ENCODE data around the gene TIAM2. TPM values are rescaled to one million over a fixed set of nuclear protein-coding genes. Genes with fewer than 3 reads are reported as not detected.

Gene TIAM2
- total RNA-seq, 1 donor from 2014 or later: 191 TPM

DNA sequence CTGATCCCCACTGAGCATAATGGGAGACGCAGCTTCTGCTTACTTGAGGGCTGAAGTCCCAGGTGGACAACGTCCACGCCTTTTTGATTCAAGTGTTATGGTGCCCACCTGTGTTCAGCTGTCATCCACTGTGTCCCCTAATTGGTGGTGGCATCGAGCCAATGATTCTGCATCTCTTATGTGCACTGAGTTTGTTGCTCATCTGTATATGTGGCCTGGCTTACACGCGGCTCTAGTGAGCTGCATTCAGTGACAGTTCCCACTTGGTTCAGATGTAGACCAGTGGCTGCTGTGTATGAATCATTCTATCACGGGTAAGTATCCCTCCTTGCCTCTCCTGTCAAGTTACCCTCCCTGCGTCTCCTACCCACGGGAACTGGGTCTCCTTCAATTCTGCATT lies 137.5 kb downstream of the TIAM2 start:
- DNase-seq: no peak

DNA sequence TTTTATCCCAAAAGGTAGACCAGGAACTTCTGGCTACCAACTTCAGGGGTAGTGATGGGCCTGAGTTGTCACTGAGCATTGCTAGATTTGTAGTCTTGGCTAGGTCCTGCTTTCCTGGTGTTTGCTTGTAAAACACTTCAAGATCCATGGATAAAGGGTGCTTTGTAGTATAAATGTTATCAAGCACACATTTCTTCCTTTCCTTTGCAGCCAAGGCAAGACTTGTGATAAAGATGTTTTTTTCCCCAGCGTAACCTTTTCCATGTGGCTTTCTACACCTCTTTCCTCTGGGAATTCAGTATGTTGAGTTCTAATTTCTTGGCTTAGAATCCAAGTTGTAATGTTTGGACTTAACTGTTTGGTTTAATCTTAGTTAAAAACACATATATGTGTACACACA lies 145.9 kb downstream of the TIAM2 start:
- DNase-seq: no peak

DNA sequence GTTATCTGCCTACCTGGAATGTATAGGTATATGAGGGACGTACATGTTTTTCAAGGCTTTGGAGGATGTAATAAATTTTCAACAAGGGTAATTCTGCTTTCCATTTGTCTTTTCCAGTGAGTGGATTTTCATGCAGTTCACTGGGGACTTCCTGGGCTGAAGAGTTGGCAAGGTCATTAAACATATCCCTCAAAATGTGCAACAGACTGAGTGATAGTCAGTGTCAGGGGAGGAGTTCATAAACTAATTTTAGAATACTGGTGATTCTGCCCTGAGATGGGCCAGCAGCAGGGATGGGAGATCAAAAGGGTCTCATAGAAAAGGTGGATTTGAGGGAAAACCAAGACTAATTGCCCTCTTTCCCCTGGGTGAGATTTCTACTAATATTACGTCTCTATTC lies 146.4 kb downstream of the TIAM2 start:
- DNase-seq: no peak

DNA sequence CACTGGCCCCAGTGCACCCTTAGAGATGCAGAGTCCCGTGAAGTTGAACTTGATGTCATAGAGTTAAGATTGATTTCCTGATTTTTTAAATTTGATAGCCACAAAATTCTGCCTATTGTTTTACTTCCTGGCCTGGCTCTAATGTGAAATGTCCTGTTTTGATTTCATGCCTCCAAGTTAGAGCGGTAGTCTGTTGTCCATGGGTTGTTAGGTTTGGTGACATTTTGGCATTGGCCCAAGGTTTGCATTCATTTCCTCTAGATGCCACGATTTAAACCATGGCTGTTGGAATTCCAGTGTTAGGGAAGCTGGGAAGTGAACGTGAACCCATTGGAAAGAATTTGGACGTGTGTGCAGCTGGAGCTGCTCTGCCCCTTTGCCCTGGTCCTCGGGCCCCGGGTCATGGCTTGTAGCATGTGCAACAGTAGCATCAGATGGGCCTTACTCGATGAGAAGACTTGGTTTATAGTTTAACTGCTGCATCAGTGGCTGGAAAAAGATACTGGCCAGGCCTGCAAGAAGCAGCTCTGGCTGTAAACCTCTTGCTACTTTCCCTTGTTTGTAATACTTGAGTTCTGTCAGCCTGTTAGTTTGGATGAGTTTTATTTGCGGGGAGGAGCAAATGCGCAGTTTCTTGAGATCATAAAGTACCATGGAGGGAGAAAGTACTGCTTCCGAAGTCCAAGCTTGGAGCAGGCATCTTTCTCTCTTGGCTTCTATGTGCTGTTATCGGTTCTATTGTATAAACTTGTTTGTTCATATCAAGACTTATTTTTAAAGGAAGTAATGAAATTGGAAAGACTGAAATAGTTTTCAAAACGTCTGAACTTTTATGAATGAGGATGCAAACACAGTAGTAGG lies 147.3 kb downstream of the TIAM2 start:
- no peak for DNase-seq

DNA sequence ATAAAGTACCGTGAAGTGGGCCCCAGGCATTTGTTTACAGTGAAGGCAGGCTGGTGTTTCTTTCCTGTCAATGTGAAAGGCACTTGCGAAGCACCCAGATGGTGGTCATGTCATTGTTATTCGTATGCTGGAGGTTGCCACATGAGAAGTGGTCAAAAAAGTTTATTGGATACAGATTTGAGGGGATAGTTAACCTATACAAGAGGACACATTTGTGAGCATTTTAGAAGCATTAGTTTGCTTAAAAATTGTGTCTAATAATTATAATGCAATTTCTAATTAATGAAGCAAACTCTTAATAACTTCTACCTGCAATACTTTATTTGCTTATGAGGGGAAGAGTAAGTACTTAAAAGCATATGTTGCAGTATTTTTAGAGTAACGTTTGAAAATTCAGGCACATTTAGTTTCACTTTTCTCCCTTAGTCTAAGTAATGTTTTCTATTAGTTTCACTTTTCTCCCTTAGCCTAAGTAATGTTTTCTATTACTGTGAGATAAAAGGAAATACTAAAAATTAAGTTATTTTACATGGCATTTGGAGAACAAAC lies 148.0 kb downstream of the TIAM2 start:
- no peak for DNase-seq

DNA sequence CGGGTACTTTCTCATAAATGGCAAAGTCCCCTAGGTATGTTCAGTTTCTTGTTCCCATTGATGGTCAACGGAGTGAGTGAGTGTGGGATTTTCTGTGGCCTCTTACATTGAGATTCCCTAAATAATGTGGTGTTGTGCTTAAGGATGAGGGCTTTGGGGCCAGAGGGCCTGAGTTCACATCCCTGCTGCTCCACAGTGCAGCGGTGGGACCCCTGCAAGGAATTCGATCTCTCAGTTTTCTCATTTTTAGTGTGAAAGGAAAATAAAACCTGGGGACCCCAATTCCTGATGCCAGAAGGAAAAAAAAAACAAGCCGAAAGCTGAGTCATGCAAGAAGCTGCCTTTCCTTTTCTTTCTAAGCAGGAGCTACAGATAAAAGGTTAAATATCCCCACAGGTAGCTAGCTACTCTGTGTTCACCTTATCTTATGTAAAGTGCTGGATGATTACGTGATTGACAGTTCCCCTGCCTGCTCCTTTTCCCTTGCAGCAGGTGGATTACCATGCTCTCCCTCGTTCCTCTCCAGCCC lies 148.5 kb downstream of the TIAM2 start:
- DNase-seq: no peak

DNA sequence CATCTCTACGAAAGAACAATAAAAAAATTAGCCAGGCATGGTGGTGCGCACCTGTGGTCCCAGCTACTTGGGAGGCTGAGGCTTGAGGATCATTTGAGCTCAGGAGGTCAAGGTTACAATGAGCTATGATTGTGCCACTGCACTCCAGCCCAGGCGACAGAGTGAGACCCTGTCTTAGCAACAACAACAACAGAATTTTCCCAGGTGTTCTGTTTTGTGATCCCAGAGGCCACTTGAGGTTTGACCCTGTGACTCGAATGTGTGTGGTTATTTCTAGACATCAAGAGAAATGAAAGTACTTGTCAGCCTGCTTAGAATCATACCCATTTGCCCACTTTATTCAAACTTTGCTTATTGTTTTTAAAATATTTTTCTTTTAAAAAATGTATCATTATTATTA lies 151.1 kb downstream of the TIAM2 start:
- DNase-seq: no peak

DNA sequence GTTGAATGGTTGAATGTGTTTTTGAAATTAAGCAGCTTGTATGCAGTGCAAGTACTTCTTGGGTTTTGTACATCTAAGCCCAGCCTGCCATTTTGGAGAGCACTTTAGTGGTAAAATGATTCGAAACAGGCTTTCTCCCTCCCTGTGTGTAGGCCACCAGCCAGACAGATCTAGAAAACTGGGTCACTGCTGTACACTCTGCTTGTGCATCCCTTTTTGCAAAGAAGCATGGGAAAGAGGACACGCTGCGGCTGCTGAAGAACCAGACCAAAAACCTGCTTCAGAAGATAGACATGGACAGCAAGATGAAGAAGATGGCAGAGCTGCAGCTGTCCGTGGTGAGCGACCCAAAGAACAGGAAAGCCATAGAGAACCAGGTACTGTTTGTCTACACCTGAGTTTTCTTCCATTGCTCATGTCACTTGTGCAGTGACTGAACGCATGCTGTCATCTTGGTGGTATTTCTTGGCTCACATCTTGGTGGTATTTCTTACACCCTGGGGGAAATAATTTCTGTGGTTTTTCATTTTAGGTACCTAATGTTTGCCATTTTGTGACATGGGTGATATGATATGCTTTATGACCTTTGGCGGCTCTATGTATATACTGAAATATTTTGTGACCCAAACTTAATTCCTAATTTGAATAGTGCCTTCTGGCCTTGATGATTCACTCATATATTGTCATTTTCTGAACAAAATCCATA lies 153.0 kb downstream of the TIAM2 start:
- DNase-seq: peak; percentile 26

DNA sequence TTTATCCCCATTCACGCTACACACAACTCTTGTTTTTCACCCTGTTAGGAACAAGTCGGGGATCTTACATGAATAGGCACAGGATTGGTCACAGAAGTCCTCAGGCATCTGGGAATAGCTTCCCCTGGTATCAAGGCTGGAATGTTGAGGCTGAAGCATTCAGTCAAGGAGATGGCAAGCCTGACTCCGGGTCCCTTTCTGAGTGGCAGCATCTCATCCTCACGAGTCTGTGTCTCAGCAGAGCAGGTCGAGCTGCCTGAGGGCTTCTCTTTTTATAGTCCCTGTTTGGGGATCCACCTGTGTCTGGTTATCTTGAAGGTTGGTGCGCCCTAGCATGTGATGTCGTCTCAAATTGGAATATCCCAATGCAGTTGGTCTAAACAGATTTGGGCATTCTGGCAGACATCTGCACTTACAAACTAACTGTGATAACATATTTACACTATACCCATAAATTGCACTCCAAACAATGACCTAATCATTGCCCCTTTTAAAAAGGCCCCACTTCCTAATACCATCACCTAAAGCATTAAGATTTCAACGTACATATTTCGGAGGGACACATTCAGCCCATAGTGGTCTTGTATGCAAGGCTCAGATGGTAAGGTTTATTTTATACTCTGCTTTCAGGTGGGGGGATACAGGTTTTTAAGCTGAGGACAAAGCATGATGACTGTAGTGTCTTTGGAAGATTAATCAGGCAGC lies 156.0 kb downstream of the TIAM2 start:
- DNase-seq: no peak

DNA sequence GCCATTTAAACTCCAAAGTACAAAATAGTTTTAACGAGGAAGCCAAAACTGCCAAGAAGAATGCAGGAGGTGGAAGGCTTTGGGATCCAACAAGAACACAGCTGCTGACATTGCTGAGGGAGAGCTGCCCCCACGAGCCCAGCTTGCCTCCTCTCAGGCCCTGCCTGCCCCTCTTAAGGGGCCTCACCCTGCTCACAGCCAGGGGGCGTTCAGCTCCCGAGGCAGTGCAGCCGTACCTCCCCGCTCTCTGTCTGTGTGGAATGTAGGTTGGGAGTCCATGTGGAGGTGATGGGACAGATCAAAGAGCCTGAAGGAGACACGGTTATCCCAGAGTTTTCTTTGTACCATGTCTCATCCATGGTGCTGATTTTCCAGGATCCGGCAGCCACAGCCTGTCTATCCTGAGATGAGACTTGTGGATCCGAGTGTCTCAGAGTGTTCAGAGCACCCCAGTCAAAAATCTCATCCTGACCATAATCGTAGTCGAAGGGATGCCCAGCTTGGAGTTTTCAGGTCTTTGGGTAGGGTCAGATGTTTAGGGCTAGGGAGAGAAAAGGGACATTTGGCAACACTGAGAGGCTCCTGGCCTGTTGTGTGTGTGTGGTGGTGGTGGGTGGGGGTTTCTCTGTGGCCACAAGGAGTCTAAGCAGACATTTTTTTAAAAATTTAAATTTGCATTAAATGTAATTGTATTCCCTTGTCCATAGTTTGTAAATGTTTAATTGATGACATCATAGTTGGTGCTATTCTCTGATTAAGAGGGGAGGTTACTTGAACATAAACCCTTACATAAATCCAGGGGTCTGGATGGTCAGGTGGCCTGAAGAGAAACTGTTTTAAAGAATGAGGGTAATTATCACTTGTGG lies 157.3 kb downstream of the TIAM2 start:
- DNase-seq: no peak

DNA sequence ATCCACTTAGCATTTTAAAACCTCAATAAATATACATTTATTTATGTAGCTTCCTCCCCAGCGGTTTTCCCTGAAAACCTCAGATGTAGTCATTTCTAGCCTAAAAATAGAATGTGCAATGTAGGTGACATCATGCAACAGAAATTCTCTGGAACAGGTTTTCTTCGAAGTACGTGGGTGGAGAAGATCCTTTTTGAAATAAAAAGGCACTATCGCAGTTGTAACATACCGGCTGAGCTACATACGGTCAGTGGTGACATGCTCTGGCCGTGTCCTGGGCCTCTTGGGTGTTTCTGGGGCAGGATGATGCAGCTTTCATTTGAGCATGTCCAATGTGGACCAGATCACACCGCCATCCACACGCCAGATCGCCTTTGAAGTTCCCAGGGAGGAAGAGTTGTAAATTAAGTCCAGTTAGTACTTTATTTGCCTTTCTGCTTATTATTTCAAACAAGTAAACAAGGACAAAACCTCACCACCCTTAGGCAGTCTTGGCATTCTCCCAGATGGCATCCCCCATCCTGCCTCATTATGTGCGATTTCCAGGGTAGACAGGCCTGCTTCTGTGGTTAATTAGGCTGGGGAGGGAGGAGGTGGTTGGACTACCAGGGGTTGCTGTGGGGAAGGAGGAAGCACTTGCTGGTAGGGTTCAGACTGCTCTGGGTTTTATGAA lies 159.2 kb downstream of the TIAM2 start:
- peak; percentile 5 for DNase-seq

DNA sequence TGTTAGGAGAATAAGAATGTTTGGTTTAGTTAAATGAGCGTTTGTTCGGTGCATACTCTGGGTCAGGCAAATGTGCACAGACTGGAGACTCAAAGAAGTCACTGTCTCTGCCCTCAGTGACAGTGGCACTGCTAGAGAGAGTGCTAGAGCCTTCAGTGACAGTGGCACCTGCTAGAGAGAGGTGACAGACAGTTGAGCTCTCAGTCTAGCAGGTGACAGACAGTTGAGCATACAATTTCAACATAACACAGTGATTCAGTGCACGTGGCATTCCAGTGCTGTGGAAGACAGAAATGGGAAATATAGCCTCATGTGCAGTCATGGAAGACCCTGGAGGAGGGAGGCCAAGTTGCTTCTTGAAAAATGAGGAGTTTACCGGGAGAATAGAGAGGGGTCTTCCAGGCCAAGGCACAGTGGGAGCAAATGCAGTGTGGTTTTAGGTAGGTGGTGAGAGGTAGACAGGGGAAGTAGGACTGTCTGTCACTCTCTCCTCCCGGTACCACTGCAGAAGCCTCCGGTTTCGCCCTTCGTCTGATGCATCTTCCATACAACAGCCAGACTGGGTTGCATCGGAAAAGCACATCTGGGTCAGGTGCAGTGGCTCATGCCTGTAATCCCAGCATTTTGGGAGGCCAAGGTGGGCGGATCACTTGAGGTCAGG lies 160.8 kb downstream of the TIAM2 start:
- no peak for DNase-seq

DNA sequence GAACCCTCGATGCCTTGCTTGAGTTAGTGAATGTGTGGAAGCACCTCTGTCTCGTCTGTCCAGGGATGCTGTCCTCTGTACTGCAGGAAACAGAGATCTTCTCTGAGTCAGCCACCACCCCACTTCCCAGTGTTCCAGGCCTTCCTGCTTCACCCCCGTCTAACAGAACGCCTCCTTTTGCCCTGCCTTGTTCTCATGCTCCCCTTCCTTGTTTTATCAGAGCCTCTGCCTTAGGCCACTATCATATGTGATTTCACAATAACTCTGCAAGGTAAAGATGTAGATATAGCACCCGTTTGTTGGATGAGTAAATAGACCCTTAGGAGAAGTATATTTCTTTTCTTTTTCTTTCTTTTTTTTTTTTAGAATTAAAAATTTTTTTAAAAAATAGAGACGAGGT lies 162.0 kb downstream of the TIAM2 start:
- DNase-seq: no peak

DNA sequence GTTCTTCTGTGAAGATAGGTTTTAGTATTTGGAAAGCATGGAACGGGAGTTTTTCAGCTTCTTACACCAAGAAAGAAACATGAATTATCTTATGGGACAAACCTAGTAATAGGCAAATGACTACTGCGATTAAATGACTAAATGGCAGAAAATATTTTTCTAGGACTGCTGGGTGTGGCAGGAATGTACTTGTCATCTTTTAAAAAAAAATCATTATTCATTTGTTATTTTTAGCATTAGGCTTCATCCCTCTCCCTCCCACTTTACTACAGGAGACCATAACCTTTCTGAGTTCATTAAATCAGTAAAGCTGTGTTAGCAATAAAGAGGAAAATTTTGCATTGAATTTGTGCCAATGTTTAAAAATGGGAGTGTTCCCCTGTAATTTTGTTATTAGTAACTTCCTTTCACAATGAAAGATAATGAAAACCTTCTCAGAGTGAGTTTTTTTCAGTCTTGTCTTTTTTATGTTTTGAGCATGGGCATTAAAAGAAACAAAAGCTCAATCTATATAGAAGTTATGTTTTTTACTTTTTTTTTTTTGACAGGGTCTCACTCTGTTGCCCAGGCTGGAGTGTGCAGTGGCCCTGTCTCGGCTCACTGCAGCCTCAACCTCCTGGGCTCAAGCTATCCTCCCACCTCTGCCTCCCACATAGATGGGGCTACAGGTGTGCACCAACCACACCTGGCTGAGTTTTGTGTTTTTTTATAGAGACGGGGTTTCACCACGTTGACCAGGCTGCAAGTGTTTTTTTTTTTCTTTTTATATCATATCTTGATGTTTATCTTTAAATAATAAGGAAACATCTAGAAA lies 163.1 kb downstream of the TIAM2 start:
- DNase-seq: no peak

DNA sequence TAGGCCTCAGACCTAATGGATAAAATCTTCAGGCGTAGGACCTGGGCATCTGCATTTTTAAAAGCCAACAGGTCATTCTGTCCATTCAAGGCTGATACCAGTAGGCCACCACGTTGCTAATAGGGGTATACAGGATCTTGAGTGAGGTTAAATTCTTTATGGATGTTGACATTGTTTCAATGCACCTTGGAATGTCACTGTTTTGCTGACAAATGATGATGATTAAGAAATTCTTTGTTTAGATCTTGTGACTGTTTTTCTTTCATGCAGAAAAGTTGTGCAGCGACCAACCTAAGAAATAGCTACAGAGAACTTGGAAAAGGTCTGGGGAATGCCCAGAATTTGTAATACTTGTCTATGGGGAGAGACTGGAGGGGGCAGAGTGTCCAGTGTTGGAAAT lies 167.6 kb downstream of the TIAM2 start:
- DNase-seq: no peak

DNA sequence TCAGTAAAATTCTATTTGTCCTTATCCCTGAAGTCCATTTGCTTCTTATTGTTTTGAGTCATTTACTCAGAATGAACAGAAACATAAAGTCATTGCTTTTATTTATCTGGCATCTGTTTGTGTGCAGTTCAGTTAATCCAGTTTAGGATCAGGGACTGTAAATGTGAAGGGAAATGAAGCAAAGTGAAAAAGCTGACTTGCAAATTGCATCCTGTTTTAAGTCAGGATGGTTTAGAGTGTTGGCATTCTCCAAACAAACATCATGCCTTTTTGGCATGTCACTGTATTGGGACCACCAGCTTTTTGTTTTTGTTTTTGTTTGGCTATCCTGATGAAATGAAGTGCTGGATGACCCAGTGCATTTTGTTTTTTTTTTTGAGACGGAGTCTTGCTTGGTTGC lies 168.5 kb downstream of the TIAM2 start:
- DNase-seq: no peak

DNA sequence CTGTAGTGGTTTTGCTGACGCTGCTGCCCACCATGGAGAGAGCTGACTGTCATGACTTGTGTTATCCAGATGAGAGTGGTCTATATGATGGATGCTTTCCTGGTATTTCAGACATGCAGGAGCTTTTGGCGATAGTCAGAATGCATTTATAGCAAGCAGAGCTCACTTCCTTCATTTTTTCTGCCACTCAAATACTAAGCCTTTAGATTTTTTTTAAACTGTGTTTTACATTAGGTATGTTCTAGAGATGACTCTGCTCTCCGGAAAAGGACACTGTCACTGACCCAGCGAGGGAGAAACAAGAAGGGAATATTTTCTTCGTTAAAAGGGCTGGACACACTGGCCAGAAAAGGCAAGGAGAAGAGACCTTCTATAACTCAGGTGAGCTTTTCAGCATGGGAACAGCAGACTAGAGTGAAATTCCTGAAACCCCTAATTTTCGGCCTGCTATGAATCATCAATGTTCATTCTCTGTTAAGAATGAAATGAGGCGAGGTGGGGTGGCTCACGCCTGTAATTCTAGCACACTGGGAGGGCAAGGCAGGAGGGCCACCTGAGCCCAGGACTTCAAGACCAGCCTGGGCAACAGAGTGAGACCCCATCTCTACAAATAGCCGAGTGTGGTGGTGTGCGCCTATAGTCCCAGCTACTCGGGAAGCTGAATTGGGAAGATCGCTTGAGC lies 170.1 kb downstream of the TIAM2 start:
- no peak for DNase-seq

DNA sequence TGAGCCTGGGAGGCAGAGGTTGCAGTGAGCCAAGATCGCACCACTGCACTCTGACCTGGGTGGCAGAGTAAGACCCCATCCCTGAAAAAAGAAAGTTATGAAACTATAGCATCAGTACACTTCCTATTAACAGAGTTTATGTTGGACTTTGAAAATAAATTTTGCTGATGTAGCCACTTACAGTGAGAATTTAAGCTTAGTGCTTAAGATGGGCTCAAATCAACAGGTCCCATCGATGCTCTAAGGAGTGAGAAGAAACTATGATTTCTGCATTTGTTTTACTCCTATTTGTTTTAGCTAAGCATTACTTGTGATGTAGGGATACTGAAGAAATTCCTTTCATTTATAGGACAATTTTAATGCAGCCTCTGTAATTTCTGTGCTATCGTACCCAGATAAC lies 175.4 kb downstream of the TIAM2 start:
- no peak for DNase-seq

All from occipital lobe (tissue), 2 donors.